ENCODE results near the gene GADL1.

GADL1 gene

DNA sequence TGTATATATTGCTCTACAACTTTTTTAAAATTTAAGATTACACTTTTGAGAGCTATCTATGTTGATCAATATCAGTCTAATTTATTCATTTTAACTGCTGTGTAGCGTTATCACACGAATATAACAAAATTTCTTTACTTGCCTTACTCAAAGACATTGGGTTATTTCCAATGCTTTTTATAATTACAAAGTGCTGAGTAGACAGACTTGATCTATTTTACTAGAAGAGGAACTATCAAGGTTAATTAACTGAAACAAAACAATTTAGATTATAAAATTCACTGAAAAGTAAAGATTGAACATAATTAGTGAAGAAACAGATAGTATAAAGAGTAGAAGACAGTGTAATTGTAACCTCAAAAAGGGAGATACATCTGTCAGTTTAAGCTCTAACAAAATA, 182.6 kb downstream of the GADL1 start:
- Histone ChIP-seq H3K36me3 (ENCODE audit: low read length) (no peaks in the 10 kb centered on the region), H3F3A (ENCODE audit: insufficient read depth) (no peaks in the 10 kb centered on the region), H3K27me3 (ENCODE audit: low read length) (no peaks in the 10 kb centered on the region), H3K27ac (ENCODE audit: low read depth, low read length) (no peak overlapping the region), H3K9me3 (ENCODE audit: insufficient read depth, low read length) (no peaks in the 10 kb centered on the region), H3K9ac (ENCODE audit: low read length) (no peak overlapping the region), H3K9me2 (replicated peaks; ENCODE audit: insufficient read depth, low read length) (no peaks in the 10 kb centered on the region), H3K4me2 (ENCODE audit: low read depth, low read length, poor library complexity, severe bottlenecking) (no peak overlapping the region), H2AFZ (ENCODE audit: low read depth, low read length, severe bottlenecking) (no peak overlapping the region), H3K79me2 (ENCODE audit: insufficient read depth, low read length) (no peaks in the 10 kb centered on the region), H4K20me1 (ENCODE audit: low read depth, low read length) (no peaks in the 10 kb centered on the region), H3K4me3 (ENCODE audit: insufficient read depth, low read length, poor library complexity, severe bottlenecking) (no peak overlapping the region)
- no peak for TF ChIP-seq EZH2phosphoT487 (conservative IDR thresholded peaks at IDR 0.05; ENCODE audit: low read length)
- TF ChIP-seq, protein P1, sequence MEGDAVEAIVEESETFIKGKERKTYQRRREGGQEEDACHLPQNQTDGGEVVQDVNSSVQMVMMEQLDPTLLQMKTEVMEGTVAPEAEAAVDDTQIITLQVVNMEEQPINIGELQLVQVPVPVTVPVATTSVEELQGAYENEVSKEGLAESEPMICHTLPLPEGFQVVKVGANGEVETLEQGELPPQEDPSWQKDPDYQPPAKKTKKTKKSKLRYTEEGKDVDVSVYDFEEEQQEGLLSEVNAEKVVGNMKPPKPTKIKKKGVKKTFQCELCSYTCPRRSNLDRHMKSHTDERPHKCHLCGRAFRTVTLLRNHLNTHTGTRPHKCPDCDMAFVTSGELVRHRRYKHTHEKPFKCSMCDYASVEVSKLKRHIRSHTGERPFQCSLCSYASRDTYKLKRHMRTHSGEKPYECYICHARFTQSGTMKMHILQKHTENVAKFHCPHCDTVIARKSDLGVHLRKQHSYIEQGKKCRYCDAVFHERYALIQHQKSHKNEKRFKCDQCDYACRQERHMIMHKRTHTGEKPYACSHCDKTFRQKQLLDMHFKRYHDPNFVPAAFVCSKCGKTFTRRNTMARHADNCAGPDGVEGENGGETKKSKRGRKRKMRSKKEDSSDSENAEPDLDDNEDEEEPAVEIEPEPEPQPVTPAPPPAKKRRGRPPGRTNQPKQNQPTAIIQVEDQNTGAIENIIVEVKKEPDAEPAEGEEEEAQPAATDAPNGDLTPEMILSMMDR (IDR thresholded peaks at IDR 0.05; ENCODE audit: insufficient read depth, low read length, poor library complexity, severe bottlenecking): no peak

GRCh38 chr3:30711151-30711550, 183.3 kb downstream of the GADL1 start:
- H3K36me3 ChIP-seq (ENCODE audit: low read length): no peaks in the 10 kb centered on the region
- no peak overlapping the region for H3K9ac ChIP-seq (ENCODE audit: low read length)
- no peak for TF ChIP-seq EZH2phosphoT487 (conservative IDR thresholded peaks at IDR 0.05; ENCODE audit: low read length)
- TF ChIP-seq, protein P1 (IDR thresholded peaks at IDR 0.05; ENCODE audit: insufficient read depth, low read length, poor library complexity, severe bottlenecking): no peak
- H3K9me3 ChIP-seq (ENCODE audit: insufficient read depth, low read length): no peaks in the 10 kb centered on the region
- H3F3A ChIP-seq (ENCODE audit: insufficient read depth): no peaks in the 10 kb centered on the region
- H3K4me3 ChIP-seq (ENCODE audit: insufficient read depth, low read length, poor library complexity, severe bottlenecking): no peak overlapping the region
- H2AFZ ChIP-seq (ENCODE audit: low read depth, low read length, severe bottlenecking): no peak overlapping the region
- H3K4me2 ChIP-seq (ENCODE audit: low read depth, low read length, poor library complexity, severe bottlenecking): no peak overlapping the region
- no peaks in the 10 kb centered on the region for H3K27me3 ChIP-seq (ENCODE audit: low read length)
- H4K20me1 ChIP-seq (ENCODE audit: low read depth, low read length): no peaks in the 10 kb centered on the region
- no peaks in the 10 kb centered on the region for H3K9me2 ChIP-seq (replicated peaks; ENCODE audit: insufficient read depth, low read length)
- H3K79me2 ChIP-seq (ENCODE audit: insufficient read depth, low read length): no peaks in the 10 kb centered on the region
- H3K27ac ChIP-seq (ENCODE audit: low read depth, low read length): no peak overlapping the region

DNA sequence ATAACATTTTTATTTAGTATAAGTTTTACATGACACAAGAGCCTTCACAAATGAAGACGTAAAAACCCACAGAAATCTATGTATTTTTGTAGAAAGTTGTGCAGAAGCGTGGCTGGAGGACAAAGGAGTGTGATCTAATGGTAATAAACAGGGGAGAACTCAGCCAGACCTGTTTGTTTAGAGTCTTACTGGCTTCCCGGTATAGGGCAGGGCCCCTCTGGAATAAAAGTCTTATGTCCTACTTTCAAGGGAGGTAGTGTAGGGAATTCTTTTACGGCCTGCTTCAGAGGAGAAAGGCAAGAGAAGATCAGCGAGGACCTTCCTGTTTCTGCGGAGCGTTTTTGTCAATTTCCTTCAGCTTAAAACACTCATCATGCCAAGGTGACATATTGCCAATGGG, 184.4 kb downstream of the GADL1 start:
- Histone ChIP-seq H3K4me2 (ENCODE audit: low read depth, low read length, poor library complexity, severe bottlenecking) (no peak overlapping the region), H3K36me3 (ENCODE audit: low read length) (no peaks in the 10 kb centered on the region), H3K27ac (ENCODE audit: low read depth, low read length) (no peak overlapping the region), H3F3A (ENCODE audit: insufficient read depth) (no peaks in the 10 kb centered on the region), H3K27me3 (ENCODE audit: low read length) (no peaks in the 10 kb centered on the region), H3K9me2 (replicated peaks; ENCODE audit: insufficient read depth, low read length) (no peaks in the 10 kb centered on the region), H3K9me3 (ENCODE audit: insufficient read depth, low read length) (no peaks in the 10 kb centered on the region), H2AFZ (ENCODE audit: low read depth, low read length, severe bottlenecking) (no peak overlapping the region), H3K4me3 (ENCODE audit: insufficient read depth, low read length, poor library complexity, severe bottlenecking) (no peak overlapping the region), H4K20me1 (ENCODE audit: low read depth, low read length) (no peaks in the 10 kb centered on the region), H3K79me2 (ENCODE audit: insufficient read depth, low read length) (no peaks in the 10 kb centered on the region), H3K9ac (ENCODE audit: low read length) (no peak overlapping the region)
- TF ChIP-seq, protein P1 (IDR thresholded peaks at IDR 0.05; ENCODE audit: insufficient read depth, low read length, poor library complexity, severe bottlenecking): no peak
- no peak for TF ChIP-seq EZH2phosphoT487 (conservative IDR thresholded peaks at IDR 0.05; ENCODE audit: low read length)
